SIG-M5 treated with dmso at 0.1 percent for 504 hours (cell line): Measurements from ENCODE around the gene NUDT7.

Experiments
- DNase-seq: peaks from one replicate; lab custom pipeline; 2025; ENCODE audit not compliant: unreplicated experiment; lab: John Stamatoyannopoulos, UW

The NUDT7 gene

DNA sequence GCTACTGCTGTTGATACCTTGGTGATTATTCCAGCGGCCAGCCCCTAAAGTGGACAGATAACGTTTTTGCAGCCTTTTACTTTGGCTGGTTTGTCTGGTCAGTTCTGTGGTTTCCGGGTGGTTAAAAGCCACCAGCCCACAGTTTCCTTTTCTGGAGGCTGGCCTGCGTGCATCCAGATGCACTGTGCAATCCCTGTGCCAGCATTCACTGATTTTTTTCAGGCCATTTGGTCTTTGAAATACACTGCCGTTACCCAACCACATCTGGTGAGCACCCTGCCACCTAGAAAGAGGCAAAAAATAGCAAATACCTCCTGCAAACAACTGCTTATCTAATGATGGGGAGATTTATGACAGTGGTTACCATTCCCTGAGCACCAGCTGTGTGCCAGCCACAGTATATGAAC, 797 bp downstream of the NUDT7 start:
- DNase-seq = peak; percentile 31

DNA sequence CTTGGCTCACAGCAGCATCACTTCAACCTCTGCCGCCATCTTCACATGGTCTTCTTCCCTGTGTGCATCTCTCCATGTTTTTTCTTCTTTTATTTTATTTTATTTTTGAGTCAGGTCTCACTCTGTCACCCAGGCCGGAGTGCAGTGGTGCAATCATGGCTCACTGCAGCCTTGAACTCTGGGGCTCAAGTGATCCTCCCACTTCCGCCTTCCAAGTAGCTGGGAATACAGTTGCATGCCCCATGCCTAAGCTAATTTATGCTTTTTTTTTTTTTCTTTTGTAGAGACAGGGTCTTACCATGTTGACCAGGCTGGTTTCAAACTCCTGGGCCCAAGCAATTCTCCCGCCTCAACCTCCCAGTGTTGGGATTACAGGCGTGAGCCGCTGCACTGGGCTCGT, 1.9 kb downstream of the NUDT7 start:
- no peak for DNase-seq

DNA sequence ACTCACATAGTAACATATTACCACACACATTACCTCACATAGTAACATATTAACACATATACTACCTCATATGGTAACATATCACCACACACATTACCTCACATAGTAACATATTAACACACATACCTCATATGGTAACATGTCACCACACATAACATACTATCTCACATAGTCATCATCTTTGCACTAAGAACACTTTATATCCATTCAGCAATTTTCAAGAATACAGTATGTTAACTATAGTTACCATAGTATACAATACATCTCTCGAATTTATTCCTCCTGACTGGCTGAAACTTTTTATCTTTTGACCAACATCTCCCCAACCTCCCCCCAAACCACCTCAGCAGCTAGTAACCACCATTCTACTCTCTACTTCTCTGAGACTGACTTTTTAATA, 7.6 kb downstream of the NUDT7 start:
- no peak for DNase-seq

DNA sequence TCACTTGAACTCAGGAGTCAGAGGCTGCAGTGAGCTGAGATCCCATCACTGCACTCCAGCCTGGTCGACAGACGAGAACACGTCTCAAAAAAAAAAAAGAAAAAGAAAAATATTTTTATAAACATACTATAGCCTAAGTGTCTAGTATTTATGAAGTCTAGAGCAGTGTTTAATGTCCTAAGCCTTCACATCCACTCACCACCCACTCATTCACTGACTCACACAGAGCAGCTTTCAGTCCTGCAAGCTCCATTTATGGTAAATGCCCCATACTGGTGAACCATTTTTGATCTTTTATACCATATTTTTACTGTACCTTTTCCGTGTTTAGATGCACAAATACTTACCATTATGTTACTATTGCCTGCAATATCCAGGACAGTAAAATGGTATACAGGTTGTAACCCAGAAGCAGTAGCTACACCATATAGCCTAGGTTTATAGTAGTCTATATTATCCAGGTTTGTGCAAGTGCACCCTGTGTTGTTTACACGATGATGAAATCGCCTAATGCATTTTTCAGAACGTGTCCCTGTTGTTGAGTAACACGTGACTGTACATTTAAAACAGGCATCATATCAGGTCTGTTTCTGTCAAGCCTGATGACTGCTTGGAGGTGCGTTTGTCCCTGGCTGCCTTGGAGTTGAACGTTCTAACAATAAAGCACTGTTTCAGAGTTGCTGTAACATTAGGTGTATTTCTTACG, 10.1 kb downstream of the NUDT7 start:
- DNase-seq = no peak

DNA sequence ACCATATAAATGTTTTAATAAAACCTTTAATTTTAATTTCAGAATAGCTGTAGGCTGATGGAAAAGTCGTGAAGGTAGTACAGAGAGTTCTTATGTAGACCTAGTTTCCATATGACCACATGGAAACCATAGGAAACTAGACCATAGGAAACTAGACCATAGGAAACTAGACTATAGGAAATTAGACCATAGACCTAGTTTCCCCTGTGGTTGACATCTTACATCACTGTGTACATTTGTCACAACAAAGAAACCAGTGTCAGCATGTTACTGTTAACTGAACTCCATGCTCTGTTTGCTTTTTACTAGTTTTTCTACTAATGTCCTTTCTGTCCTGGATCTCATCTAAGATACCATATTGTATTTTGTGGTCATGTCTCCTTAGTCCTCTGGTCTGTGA, 14.6 kb downstream of the NUDT7 start:
- no peak for DNase-seq

DNA sequence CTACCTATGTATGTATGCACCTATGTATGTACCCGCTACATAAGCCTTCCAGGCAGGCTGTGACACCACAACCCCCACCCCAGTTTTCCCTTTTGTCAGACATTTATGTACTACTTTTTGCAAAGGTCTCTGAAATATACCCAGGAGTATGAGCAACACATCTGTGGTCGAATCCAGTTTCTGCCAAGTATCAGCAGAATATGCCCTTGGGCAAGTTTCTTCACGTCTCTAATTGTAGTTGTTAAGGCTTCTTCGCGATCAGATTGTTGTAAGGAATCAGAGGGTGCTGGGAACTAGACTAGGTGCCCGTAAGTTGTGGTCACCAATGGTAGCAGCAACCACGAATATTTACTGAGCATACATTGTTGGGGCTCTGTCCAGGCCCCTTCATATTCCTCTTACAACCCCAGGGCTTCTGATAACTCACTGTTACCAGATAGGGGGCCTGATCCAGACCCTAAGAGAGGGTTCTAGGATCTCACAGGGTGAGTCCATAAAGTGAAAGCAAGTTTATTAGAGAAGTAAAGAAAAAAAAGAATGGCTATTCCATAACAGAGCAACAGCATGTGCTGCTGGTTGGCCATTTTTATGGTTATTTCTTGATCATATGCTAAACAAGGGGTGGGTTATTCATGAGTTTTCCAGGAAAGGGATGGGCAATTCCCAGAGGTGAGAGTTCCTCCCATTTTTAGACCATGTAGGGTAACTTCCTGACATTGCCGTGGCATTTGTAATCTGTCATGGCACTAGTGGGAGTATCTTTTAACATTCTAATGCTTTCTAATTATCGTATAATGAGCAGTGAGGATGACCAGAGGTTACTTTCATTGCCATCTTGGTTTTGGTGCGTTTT, 16.6 kb downstream of the NUDT7 start:
- no peak for DNase-seq

DNA sequence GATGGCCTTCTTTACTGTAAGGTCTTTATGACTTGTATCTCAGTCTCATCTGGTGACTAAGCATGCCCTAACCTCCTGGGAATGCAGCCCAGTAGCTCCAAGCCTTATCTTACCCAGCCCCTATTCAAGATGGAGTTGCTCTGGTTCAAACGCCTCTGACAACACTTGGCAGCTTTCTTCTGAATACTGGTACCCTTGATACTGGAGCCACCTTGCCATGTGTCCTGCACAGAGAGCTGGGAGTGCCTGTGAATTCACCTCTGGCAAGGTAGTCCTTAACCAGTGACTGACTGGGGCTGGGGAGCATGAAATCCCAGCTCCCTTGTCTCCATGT, 17.2 kb downstream of the NUDT7 start:
- no peak for DNase-seq

DNA sequence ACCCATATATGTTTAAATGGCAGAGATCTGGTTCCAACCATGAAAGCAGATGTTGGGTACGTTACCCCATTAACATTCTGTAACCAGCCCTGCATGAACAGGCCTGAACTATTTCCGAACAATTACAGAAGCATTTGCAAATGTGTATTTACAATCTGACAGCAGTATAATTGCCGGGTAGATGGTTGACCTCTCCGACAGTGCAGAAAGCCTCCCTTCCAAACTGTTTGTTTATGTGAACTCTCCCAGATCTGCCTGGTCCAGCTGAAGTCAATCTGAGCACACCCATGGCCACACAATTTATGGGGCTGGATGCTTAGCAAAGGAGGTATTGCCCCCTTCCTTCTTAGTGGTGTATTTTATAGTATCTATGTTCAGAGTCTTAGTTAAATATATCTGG, 21.8 kb downstream of the NUDT7 start:
- DNase-seq = no peak

DNA sequence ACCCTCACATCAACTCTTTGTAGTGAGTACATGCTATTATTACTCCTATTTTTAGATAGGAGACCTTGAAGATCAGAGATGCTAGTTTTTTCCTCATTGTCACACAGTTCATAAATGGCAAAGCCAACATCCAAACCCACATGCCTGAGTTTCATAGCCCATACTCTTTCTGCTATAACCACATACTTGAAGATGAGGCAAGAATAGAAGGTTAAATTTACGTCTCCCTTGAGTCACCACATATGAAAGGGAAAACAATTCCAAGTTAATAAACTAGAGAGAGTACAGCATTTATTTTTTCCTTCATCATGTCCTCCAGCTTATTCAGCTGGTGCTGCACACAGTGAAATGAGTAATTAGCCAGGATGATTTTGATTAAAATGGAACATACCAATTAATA, 23.7 kb downstream of the NUDT7 start:
- DNase-seq = no peak

DNA sequence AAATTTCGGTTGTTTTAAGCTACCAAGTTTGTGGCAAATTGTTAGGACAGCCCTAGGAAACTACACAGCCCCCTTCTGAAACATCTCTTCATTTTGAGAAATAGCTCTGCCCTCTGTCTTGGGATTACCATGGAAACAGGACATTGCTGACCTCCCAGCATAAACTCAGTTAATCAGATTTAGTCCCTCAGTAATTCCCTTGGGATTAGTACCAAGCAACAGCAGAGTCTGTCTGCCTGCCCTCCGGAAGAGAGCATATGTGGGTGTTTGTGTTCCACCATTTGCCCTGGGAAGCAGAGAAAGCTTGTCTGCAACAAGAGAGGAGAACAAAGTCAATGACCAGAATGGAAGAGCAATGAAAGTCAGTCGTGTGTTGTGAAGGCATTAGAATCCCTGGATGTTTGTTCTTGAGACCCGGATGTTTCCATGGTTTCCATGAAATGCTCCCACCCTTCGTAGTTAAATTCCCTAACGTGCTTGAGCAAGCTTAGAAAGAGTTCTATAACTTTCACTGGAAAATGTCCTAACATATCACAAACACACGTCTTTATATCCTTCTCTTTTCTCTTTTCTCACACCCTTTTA, 26.2 kb downstream of the NUDT7 start:
- DNase-seq = no peak

DNA sequence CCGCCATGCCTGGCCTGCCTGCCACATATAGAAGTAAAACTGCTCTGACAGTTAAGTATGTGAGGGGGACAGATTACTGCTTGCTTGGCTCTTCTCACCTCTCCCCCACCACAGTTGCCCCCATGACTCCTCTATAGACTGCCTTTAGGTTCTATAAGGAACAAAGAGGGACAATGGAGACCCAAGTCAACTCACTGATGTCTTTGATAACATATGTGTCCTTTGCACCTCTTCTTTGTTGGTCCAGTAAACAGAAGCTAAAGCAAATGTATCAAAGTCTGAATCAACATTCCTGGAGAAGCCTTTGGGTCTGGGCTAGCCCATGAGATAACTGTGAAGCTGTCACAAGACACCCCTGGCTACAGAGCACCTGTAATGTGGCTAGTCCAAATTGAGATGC, 27.1 kb downstream of the NUDT7 start:
- no peak for DNase-seq

DNA sequence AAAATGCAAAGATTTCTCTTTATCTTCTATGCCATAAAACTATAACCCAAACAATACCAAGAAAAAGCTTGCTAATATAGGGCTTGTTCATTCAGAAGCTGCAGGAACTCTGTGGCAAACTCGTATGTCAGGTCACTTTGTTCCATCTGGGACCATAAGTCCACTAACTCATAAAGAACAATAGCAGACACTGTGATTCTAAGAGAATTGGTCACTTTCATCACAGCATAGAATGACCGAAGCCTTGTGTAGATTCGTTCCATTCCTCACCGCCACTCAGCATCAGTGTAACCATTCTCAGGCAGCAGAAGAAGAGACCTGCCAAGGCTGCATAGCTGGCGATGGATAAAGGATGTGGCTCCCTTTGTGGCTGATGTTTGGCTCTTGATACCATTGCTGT, 35.7 kb downstream of the NUDT7 start:
- no peak for DNase-seq

DNA sequence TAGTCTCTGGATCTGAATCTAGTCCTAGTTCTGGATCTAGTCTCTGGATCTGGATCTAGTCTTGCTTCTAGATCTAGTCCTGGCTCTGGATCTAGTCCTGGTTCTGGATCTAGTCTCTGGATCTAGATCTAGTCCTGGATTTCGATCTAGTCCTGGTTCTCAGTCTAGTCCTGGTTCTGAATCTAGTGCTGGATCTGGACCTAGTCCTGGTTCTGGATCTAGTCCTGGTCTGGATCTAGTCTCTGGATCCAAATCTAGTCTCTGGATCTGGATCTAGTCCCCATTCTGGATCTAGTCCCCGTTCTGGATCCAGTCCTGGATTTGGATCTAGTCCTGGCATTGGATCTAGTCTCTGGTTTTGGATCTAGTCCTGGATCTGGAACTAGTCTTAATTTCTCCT, 36.2 kb downstream of the NUDT7 start:
- DNase-seq = no peak

DNA sequence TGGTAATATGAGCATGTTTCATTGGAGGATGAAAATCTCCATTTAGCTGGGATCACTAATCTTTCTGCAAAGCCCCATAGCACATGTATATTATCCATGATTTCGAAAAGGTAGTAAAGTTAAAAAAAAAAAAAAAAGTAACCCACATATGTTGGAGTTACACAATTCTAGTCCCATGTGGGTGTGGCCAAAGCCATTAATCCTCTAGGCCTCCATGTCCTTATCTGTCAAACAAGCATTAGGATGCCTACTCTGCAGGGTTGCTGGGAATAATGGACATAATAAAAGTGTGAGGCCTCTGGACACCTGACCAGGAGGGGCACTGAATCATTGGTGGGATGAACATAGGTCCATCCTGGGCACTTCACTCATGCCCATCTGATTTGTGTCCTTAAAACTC, 36.9 kb downstream of the NUDT7 start:
- no peak for DNase-seq

DNA sequence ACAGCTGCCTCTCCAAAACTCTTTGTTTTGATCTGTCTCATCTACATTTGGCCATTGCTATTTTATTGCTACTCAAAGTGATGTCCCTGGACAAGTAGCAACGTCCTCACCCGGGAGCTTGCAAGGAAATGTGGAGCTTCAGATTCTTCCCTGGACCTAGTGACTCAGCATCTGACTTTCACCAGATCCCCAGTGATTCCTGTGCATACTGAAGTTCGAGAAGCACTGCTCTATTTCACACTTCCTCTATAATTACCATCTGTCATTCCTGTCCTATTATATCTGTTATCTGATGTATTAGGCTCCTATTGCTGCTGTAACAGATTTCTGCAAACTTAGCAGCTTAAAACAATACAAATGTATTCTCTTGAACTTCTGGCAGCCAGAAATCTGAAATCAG, 37.5 kb downstream of the NUDT7 start:
- DNase-seq = no peak

DNA sequence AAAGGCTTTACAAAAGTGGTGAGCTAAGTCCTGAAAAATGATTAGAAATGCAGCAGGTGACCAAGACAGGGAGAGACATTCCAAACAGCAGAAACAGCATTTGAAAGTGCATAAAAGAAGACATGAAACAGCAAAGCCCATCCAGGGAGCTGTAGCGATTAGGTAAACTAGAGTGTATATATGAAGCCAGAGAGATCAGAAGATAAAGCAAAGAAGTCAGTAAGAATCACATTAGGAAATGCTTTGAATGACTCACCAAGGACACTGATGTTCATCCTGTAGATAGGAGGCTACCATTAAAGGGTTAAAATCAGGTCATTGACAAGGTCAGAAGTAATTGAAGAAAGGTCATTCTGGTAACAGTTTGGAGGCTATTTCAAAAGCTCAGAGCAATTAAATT, 38.5 kb downstream of the NUDT7 start:
- no peak for DNase-seq

DNA sequence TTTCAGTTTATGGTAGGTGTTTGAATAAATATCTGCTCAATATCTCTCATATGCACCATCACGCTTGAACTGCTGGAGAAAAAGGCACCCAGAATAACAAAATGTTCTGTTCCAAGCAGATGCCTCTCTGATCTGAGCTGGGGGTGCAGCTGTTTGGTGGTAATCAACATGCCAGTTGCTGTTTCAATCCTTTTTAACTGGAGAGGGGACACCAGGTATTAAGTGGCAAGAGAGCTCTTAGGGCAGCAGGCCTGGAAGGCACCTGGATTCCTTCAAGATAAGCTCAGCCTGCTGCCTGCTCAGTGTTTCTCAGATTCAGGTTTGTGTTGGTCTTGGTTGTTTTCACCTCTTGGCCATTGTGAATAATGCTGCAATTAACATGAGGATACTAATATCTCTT, 38.9 kb downstream of the NUDT7 start:
- no peak for DNase-seq

DNA sequence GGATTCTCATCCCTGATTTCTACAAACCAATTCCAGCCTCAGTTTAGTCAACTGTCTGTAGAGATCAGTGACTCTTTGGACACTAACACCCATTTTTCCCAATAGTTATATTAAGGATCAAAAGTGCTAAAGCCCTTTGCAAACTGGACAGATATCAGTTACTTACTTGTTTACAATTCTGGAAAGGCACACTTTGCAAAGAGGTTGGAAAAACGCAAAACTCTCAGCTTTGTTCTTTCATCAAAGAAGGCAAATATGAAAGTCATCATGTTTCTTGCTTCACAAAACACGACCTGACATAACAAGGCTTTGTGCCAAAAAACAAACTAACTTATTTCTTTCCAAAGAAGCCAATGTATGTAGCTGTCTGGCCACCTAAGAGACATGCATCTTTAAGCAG, 39.9 kb downstream of the NUDT7 start:
- DNase-seq = no peak

DNA sequence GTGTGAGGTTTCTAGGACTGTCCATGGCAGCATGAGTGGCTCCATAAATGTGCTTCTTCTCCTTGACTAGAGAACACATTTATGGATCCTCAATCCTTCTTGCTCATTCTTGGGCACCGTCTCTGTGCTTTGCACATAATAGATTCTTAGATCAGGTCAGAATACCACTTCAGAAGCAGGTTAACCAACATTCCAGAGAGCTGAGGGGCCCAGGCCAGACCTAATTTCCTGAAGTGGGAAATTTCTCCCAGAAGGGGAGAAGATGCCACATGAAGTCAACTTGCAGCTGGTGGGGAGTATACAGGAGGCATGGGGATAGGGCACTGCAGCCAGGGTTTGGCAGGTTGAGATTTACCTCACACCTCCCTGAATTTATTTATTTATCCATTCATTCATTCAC, 41.7 kb downstream of the NUDT7 start:
- DNase-seq = no peak

DNA sequence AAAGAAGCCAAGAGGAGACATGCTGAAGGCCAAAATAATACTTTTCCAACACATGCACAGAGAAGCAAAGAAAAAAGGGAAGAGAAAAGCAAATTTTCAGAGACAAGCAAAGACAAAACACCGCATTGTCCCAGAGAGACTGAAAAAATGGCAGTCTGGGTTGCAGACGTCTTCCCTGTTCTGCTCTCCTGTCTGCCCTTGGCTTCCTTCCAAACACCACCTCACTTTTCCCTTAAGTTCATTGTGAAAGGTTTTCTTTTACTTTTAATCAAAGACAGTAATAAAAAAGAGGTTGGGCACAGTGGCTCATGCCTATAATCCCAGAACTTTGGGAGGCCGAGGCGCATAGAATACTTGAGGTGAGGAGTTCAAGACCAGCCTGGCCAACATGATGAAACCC, 44.9 kb downstream of the NUDT7 start:
- DNase-seq = no peak

DNA sequence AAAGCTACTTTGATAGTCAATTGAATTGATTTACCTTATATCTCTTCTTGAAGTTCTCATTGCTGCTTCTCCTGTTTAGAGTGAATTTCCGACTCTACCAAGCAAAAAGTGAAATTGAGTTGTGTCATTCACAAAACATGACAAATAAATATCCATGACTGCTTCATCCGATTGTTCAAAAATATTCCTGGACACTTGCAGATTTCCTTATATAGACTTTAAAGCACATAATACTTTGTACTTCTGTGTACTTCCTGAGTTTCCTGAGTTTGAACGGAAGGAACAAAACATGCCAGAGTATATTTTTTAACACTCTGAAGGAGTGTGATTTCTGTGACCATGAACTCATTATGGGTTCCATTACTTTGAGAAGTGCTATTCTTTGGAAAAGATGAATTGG, 45.5 kb downstream of the NUDT7 start:
- DNase-seq = no peak
